CD4-positive, alpha-beta memory T cell (primary cell): ENCODE data around the gene DNAJC13. TPM values are rescaled to one million over a fixed set of nuclear protein-coding genes. Genes with fewer than 3 reads are reported as not detected.

Source experiments
- CTCF ChIA-PET: fragments of 350-600 bp; sonication (Branson Sonifier 250); formaldehyde crosslinking; loops from one replicate; lab custom pipeline; 2021; ENCODE audit warnings: inconsistent platforms; ENCODE audit not compliant: partially characterized antibody; lab: Charles Lee
- POLR2A ChIA-PET: fragments of 350-600 bp; sonication (Branson Sonifier 250); formaldehyde crosslinking; loops from one replicate; lab custom pipeline; 2021; ENCODE audit not compliant: partially characterized antibody; lab: Charles Lee
- DNase-seq, 5 donors: peaks; one replicate each; pipeline versions ENCODE4 v3.0.0 to v3.0.0-alpha.2; 2020 to 2022; ENCODE audit warnings: mixed read lengths in 1 of 5
- H3K27ac ChIP-seq: one replicate; pipeline ENCODE4 v1.7.0; 2013; ENCODE audit warnings: low read depth, low read length
- H3K27me3 ChIP-seq: 2 replicates; pipeline ENCODE4 v1.7.0; 2013; ENCODE audit warnings: mild to moderate bottlenecking, low read length, moderate library complexity; ENCODE audit not compliant: insufficient read depth
- H3K36me3 ChIP-seq: 2 replicates; pipeline ENCODE4 v1.7.0; 2013; ENCODE audit warnings: mild to moderate bottlenecking, low read length, moderate library complexity; ENCODE audit not compliant: insufficient read depth
- H3K4me1 ChIP-seq: 2 replicates; pipeline ENCODE4 v1.7.0; 2013; ENCODE audit warnings: mild to moderate bottlenecking, low read length, moderate library complexity; ENCODE audit not compliant: insufficient read depth
- H3K4me3 ChIP-seq, 2 donors: one replicate each; pipeline ENCODE4 v1.7.0; 2013; ENCODE audit warnings: low read length in 2 of 2, mild to moderate bottlenecking in 1 of 2
- H3K9me3 ChIP-seq, 2 donors: one replicate each; pipeline ENCODE4 v1.7.0; 2013; ENCODE audit warnings: low read length in 2 of 2, control low read depth in 1 of 2; ENCODE audit not compliant: control insufficient read depth in 1 of 2
- H3K27ac Mint-ChIP-seq, 7 donors: one replicate each; pipeline ENCODE4 v1.8.0; 2020 to 2021; ENCODE audit warnings: mixed read lengths in 7 of 7, mild to moderate bottlenecking in 6 of 7, inconsistent platforms in 3 of 7, moderate library complexity in 3 of 7
- H3K27me3 Mint-ChIP-seq, 2 donors: one replicate each; pipeline ENCODE4 v1.8.0; 2020 to 2021; ENCODE audit warnings: mixed read lengths in 2 of 2
- H3K36me3 Mint-ChIP-seq, 2 donors: one replicate each; pipeline ENCODE4 v1.8.0; 2020 to 2021; ENCODE audit warnings: mixed read lengths in 2 of 2, inconsistent platforms in 1 of 2, mild to moderate bottlenecking in 1 of 2
- H3K4me1 Mint-ChIP-seq, 4 donors: one replicate each; pipeline ENCODE4 v1.8.0; 2020 to 2021; ENCODE audit warnings: mixed read lengths in 4 of 4, mild to moderate bottlenecking in 1 of 4
- H3K4me3 Mint-ChIP-seq, 8 donors: one replicate each; pipeline ENCODE4 v1.8.0; 2020 to 2021; ENCODE audit warnings: mixed read lengths in 8 of 8, mild to moderate bottlenecking in 7 of 8, moderate library complexity in 6 of 8, inconsistent platforms in 3 of 8
- H3K9me3 Mint-ChIP-seq, 8 donors: one replicate each; pipeline ENCODE4 v1.8.0; 2020 to 2021; ENCODE audit warnings: mixed read lengths in 8 of 8, mild to moderate bottlenecking in 5 of 8, inconsistent platforms in 3 of 8, moderate library complexity in 1 of 8
- intact Hi-C: fragments of 100-400 bp; cut with micrococcal nuclease; formaldehyde crosslinking; loops from one replicate; pipeline ENCODE4 v1.15.1; 2023
- polyA plus RNA-seq, 2 donors: library from polyadenylated mRNA; unstranded; fragments of 300-500 nt; fragmentation: Illumina TruSeq; gene quantifications; one replicate each; pipeline ENCODE4 v1.2.3, GENCODE V29; 2021
- total RNA-seq, 2 experiments: library from RNA; stranded (reverse); gene quantifications; one replicate each; pipeline ENCODE4 v1.2.3, GENCODE V29; 2021

The DNAJC13 gene
- total and polyA plus RNA-seq, 4 experiments from 2014 or later: 7.4 to 43.5 (median 26.8) TPM

GRCh38 chr3:132503559-132503958 is 86.3 kb downstream of the DNAJC13 start:
- H3K4me3 Mint-ChIP-seq: no peak overlapping the region
- Histone ChIP-seq H3K9me3 (no peaks in the 10 kb centered on the region), H3K4me1 (no peaks in the 10 kb centered on the region), H3K27ac (no peak overlapping the region), H3K4me3 (no peak overlapping the region), H3K27me3 (no peaks in the 10 kb centered on the region), H3K36me3 (peaks cover 52% of the 10 kb centered on the region)
- H3K9me3 Mint-ChIP-seq: no peaks in the 10 kb centered on the region
- no peak overlapping the region for H3K27ac Mint-ChIP-seq
- no peaks in the 10 kb centered on the region for H3K4me1 Mint-ChIP-seq
- intact Hi-C loops: no loop called here
- H3K36me3 Mint-ChIP-seq: peaks cover 58 to 72% of the 10 kb centered on the region in 2 donors
- H3K27me3 Mint-ChIP-seq: no peaks in the 10 kb centered on the region
- CTCF ChIA-PET: no interaction called here
- POLR2A ChIA-PET: no interaction called here
- DNase-seq: no peak

- CTCF ChIA-PET: no interaction called here
- no peak for DNase-seq
- Histone ChIP-seq H3K27me3 (no peaks in the 10 kb centered on the region), H3K27ac (no peak overlapping the region), H3K4me1 (no peaks in the 10 kb centered on the region), H3K36me3 (peaks cover 52% of the 10 kb centered on the region), H3K4me3 (no peak overlapping the region), H3K9me3 (no peaks in the 10 kb centered on the region)
- Mint-ChIP-seq H3K27me3 (no peaks in the 10 kb centered on the region), H3K36me3 (peaks cover 67 to 77% of the 10 kb centered on the region in 2 donors), H3K27ac (no peak overlapping the region), H3K4me1 (no peaks in the 10 kb centered on the region), H3K9me3 (no peaks in the 10 kb centered on the region), H3K4me3 (no peak overlapping the region)
- POLR2A ChIA-PET: no interaction called here
- intact Hi-C loops: no loop called here
Measured at GRCh38 chr3:132504375-132504933, 87.2 kb downstream of the DNAJC13 start.

GRCh38 chr3:132507657-132508056 is 90.4 kb downstream of the DNAJC13 start:
- DNase-seq: no peak
- no peak overlapping the region for H3K27ac ChIP-seq
- H3K4me3 Mint-ChIP-seq: no peak overlapping the region
- peaks cover 63 to 72% of the 10 kb centered on the region in 2 donors for H3K36me3 Mint-ChIP-seq
- ChIA-PET POLR2A (no interaction called here), CTCF (interaction anchor here (1.1 kb wide), 1 partner anchor 29 kb away, joined by 8 read pairs; no protein-coding TSS in a partner anchor)
- no peaks in the 10 kb centered on the region for H3K4me1 Mint-ChIP-seq
- H3K9me3 ChIP-seq: no peaks in the 10 kb centered on the region
- H3K36me3 ChIP-seq: peaks cover 39% of the 10 kb centered on the region
- H3K27me3 Mint-ChIP-seq: no peaks in the 10 kb centered on the region
- H3K9me3 Mint-ChIP-seq: no peaks in the 10 kb centered on the region
- H3K27ac Mint-ChIP-seq: peak overlapping the region in 1 of 7 donors; percentile 22
- no peak overlapping the region for H3K4me3 ChIP-seq
- no peaks in the 10 kb centered on the region for H3K27me3 ChIP-seq
- intact Hi-C loops: no loop called here
- no peaks in the 10 kb centered on the region for H3K4me1 ChIP-seq

- no peaks in the 10 kb centered on the region for H3K4me1 ChIP-seq
- no peak overlapping the region for H3K4me3 Mint-ChIP-seq
- H3K27me3 Mint-ChIP-seq: no peaks in the 10 kb centered on the region
- H3K36me3 ChIP-seq: peaks cover 38% of the 10 kb centered on the region
- ChIA-PET POLR2A (no interaction called here), CTCF (interaction anchor here (1.1 kb wide), 1 partner anchor 27 kb away, joined by 3 read pairs; no protein-coding TSS in a partner anchor)
- intact Hi-C loops: no loop called here
- no peaks in the 10 kb centered on the region for H3K27me3 ChIP-seq
- H3K9me3 ChIP-seq: no peaks in the 10 kb centered on the region
- no peak overlapping the region for H3K27ac ChIP-seq
- no peaks in the 10 kb centered on the region for H3K9me3 Mint-ChIP-seq
- no peak overlapping the region for H3K4me3 ChIP-seq
- DNase-seq: no peak
- H3K36me3 Mint-ChIP-seq: peaks cover 65 to 72% of the 10 kb centered on the region in 2 donors
- H3K4me1 Mint-ChIP-seq: no peaks in the 10 kb centered on the region
- peak overlapping the region in 1 of 7 donors; percentile 4 for H3K27ac Mint-ChIP-seq
Measured at GRCh38 chr3:132509096-132509495, 91.8 kb downstream of the DNAJC13 start.

- Mint-ChIP-seq H3K4me1 (no peaks in the 10 kb centered on the region), H3K4me3 (no peak overlapping the region), H3K27ac (no peak overlapping the region), H3K27me3 (no peaks in the 10 kb centered on the region), H3K9me3 (no peaks in the 10 kb centered on the region), H3K36me3 (peaks cover 69 to 76% of the 10 kb centered on the region in 2 donors)
- H3K36me3 ChIP-seq: peaks cover 38% of the 10 kb centered on the region
- no peaks in the 10 kb centered on the region for H3K4me1 ChIP-seq
- ChIA-PET POLR2A (no interaction called here), CTCF (interaction anchor here (1.1 kb wide), 1 partner anchor 26 kb away, joined by 3 read pairs; no protein-coding TSS in a partner anchor)
- DNase-seq: no peak
- H3K27ac ChIP-seq: no peak overlapping the region
- H3K4me3 ChIP-seq: no peak overlapping the region
- no peaks in the 10 kb centered on the region for H3K27me3 ChIP-seq
- H3K9me3 ChIP-seq: no peaks in the 10 kb centered on the region
- intact Hi-C loops: no loop called here
Measured at GRCh38 chr3:132509506-132509905, 92.2 kb downstream of the DNAJC13 start.

- no peaks in the 10 kb centered on the region for H3K4me1 Mint-ChIP-seq
- Histone ChIP-seq H3K27ac (no peak overlapping the region), H3K9me3 (no peaks in the 10 kb centered on the region), H3K27me3 (no peaks in the 10 kb centered on the region), H3K4me1 (no peaks in the 10 kb centered on the region), H3K4me3 (no peak overlapping the region), H3K36me3 (peaks cover 36% of the 10 kb centered on the region)
- ChIA-PET CTCF (no interaction called here), POLR2A (no interaction called here)
- H3K27ac Mint-ChIP-seq: peak overlapping the region in 1 of 7 donors; percentile 24
- intact Hi-C loops: no loop called here
- no peak for DNase-seq
- H3K4me3 Mint-ChIP-seq: no peak overlapping the region
- H3K27me3 Mint-ChIP-seq: no peaks in the 10 kb centered on the region
- no peaks in the 10 kb centered on the region for H3K9me3 Mint-ChIP-seq
- H3K36me3 Mint-ChIP-seq: peaks cover 70 to 83% of the 10 kb centered on the region in 2 donors
Measured at GRCh38 chr3:132513057-132513456, 95.8 kb downstream of the DNAJC13 start.

GRCh38 chr3:132517311-132517710 is 100.0 kb downstream of the DNAJC13 start:
- peaks cover 27% of the 10 kb centered on the region for H3K36me3 ChIP-seq
- intact Hi-C loops: no loop called here

More at GRCh38 chr3:132517311-132517710, 100.0 kb downstream of the DNAJC13 start:
- Histone ChIP-seq H3K9me3 (no peaks in the 10 kb centered on the region), H3K27me3 (no peaks in the 10 kb centered on the region), H3K4me1 (no peaks in the 10 kb centered on the region), H3K4me3 (no peak overlapping the region), H3K27ac (no peak overlapping the region)
- no peak overlapping the region for H3K27ac Mint-ChIP-seq
- H3K27me3 Mint-ChIP-seq: no peaks in the 10 kb centered on the region
- H3K9me3 Mint-ChIP-seq: no peaks in the 10 kb centered on the region
- H3K36me3 Mint-ChIP-seq: peaks cover 63 to 85% of the 10 kb centered on the region in 2 donors
- ChIA-PET CTCF (no interaction called here), POLR2A (no interaction called here)
- H3K4me3 Mint-ChIP-seq: no peak overlapping the region
- no peak for DNase-seq
- peaks cover 3 to 7% (median 7%) of the 10 kb centered on the region in 4 donors for H3K4me1 Mint-ChIP-seq
